HFFc6 (cell line): ENCODE data around the gene PPAT. TPM values are rescaled to one million over a fixed set of nuclear protein-coding genes. Genes with fewer than 3 reads are reported as not detected.

ENCODE experiments used
- DNase-seq: peaks from one replicate; pipeline ENCODE4 v3.0.0-alpha.2; 2018
- H3K27ac Mint-ChIP-seq: 2 replicates; pipeline ENCODE4 v1.8.0; 2020; ENCODE audit warnings: mild to moderate bottlenecking, mixed read lengths
- H3K27me3 Mint-ChIP-seq: 2 replicates; pipeline ENCODE4 v1.8.0; 2021; ENCODE audit warnings: mild to moderate bottlenecking, moderate library complexity, mixed read lengths; ENCODE audit not compliant: insufficient read depth
- H3K36me3 Mint-ChIP-seq: 2 replicates; pipeline ENCODE4 v1.8.0; 2021; ENCODE audit warnings: low read depth, mixed read lengths
- H3K4me1 Mint-ChIP-seq: 2 replicates; pipeline ENCODE4 v1.8.0; 2020; ENCODE audit warnings: low read depth, mixed read lengths
- H3K4me3 Mint-ChIP-seq: 2 replicates; pipeline ENCODE4 v1.8.0; 2020; ENCODE audit warnings: mild to moderate bottlenecking, moderate library complexity, mixed read lengths
- H3K9me3 Mint-ChIP-seq: 2 replicates; pipeline ENCODE4 v1.8.0; 2020; ENCODE audit warnings: mild to moderate bottlenecking, mixed read lengths
- total RNA-seq, 6 experiments: library from RNA; stranded (reverse); fragmentation: NEBNext Ultra II Directional; extraction: Animal tissue kit (Norgen Biotek cat#: 25700); gene quantifications; 2 replicates in 1 of 6; 3 replicates in 5 of 6; pipeline ENCODE4 v1.2.3, GENCODE V29; 2021
- TF ChIP-seq, protein P1 (sequence below): fragments of 200-600 bp; sonication (generic); IDR thresholded peaks from 2 replicates; pipeline ENCODE4 v1.5.0; 2021; ENCODE audit warnings: antibody characterized with exemption, mild to moderate bottlenecking

The PPAT gene
- total RNA-seq, 6 experiments from 2014 or later, result 19.3 to 26.3 (median 22.3) TPM

DNA sequence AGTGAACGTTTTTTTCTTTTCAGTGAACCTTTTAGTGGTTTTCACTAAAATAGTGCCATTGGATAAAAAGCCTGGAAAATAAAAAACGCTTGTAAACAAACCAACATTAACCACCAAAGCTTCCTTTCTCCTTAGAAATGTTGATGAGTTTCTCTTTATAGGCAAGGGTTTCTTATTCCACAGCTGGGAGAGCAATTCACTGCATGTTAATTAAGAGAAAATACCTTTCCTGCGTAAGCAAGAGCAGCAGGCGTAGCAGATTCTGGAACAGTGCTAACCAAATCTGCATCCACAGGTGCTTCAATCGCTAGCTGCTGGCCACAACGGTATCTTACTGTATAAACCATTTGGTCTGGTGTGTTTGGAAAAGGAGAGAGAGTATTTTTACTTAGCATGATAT, 34.9 kb downstream of the PPAT start:
- Mint-ChIP-seq H3K27ac (no peak overlapping the region), H3K27me3 (no peaks in the 10 kb centered on the region; the same call in 1 of the 2 replicates), H3K4me1 (no peaks in the 10 kb centered on the region), H3K36me3 (peaks cover 7% of the 10 kb centered on the region; the same call in 1 of the 2 replicates), H3K4me3 (no peak overlapping the region), H3K9me3 (no peaks in the 10 kb centered on the region)
- TF ChIP-seq, protein P1, sequence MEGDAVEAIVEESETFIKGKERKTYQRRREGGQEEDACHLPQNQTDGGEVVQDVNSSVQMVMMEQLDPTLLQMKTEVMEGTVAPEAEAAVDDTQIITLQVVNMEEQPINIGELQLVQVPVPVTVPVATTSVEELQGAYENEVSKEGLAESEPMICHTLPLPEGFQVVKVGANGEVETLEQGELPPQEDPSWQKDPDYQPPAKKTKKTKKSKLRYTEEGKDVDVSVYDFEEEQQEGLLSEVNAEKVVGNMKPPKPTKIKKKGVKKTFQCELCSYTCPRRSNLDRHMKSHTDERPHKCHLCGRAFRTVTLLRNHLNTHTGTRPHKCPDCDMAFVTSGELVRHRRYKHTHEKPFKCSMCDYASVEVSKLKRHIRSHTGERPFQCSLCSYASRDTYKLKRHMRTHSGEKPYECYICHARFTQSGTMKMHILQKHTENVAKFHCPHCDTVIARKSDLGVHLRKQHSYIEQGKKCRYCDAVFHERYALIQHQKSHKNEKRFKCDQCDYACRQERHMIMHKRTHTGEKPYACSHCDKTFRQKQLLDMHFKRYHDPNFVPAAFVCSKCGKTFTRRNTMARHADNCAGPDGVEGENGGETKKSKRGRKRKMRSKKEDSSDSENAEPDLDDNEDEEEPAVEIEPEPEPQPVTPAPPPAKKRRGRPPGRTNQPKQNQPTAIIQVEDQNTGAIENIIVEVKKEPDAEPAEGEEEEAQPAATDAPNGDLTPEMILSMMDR, result no peak
- DNase-seq, result no peak

DNA sequence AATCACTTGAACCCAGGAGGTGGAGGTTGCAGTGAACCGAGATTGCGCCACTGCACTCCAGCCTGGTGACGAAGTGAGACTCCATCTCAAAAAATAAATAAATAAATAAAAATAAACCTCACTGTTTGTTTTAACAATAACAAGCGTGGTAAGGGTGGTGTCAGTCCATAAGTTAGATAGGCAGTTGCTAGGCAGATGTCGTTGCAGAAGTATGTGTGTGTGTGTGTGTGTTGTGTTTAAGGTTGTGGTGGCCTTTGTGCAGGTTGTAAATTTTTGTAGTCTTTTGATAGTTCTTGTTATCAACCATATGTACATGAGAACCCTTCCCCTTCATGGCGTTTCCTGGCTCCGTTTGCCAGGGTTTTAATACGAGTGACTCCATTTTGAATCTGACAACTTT, 44.1 kb downstream of the PPAT start:
- Mint-ChIP-seq H3K9me3 (no peaks in the 10 kb centered on the region), H3K27ac (no peak overlapping the region), H3K4me3 (no peak overlapping the region), H3K27me3 (no peaks in the 10 kb centered on the region), H3K4me1 (peaks cover 19% of the 10 kb centered on the region), H3K36me3 (no peaks in the 10 kb centered on the region)
- no peak for DNase-seq
- TF ChIP-seq, protein P1, result no peak

DNA sequence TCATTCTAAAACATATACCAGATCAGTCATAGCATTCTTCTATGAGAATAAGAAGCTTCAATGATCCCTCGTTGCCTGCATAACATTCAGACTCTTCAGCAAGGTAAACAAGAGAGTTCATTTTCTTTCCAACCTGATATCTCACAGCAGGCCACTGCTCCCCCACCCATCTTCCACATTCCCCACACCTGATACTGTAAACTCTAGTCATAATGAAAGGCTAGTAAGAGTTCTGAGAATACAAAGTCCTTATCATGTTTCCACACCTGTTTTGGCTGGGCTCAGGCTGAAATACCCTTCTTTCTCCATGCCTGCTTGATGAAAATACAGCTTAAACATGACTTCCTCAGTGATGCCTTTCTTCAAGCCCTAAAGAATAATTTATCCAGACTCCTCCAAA, 45.9 kb downstream of the PPAT start:
- no peaks in the 10 kb centered on the region for H3K36me3 Mint-ChIP-seq
- no peak for DNase-seq
- H3K4me3 Mint-ChIP-seq, result no peak overlapping the region
- no peaks in the 10 kb centered on the region for H3K9me3 Mint-ChIP-seq
- H3K4me1 Mint-ChIP-seq, result peaks cover 19% of the 10 kb centered on the region
- H3K27me3 Mint-ChIP-seq, result no peaks in the 10 kb centered on the region
- H3K27ac Mint-ChIP-seq, result peak overlapping the region; percentile 23; the same call in 1 of the 2 replicates
- TF ChIP-seq, protein P1, result no peak

DNA sequence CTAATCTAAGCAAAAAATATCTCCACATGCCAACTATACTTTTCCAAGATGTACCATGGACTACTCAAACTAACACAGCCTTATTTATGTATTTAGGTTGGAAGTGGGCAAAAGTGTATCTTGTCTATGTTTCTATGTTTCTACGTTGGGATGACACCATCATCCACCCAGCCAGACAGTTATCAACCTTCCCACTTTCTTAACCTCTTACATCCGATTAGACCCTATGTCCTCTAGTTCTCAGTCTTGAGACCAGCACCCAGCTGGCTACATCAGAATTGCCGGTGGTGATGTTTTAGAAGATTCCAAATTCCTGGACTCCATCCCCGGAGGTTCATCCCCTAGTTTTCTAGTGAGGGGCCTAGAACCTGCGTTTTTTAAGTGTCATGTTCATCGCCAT, 47.1 kb downstream of the PPAT start:
- peak overlapping the region; percentile 93 for H3K4me3 Mint-ChIP-seq
- peaks cover 24% of the 10 kb centered on the region for H3K4me1 Mint-ChIP-seq
- DNase-seq, result no peak
- no peaks in the 10 kb centered on the region for H3K36me3 Mint-ChIP-seq
- no peaks in the 10 kb centered on the region for H3K9me3 Mint-ChIP-seq
- TF ChIP-seq, protein P1, result no peak
- no peaks in the 10 kb centered on the region for H3K27me3 Mint-ChIP-seq
- H3K27ac Mint-ChIP-seq, result peak overlapping the region; percentile 98

DNA sequence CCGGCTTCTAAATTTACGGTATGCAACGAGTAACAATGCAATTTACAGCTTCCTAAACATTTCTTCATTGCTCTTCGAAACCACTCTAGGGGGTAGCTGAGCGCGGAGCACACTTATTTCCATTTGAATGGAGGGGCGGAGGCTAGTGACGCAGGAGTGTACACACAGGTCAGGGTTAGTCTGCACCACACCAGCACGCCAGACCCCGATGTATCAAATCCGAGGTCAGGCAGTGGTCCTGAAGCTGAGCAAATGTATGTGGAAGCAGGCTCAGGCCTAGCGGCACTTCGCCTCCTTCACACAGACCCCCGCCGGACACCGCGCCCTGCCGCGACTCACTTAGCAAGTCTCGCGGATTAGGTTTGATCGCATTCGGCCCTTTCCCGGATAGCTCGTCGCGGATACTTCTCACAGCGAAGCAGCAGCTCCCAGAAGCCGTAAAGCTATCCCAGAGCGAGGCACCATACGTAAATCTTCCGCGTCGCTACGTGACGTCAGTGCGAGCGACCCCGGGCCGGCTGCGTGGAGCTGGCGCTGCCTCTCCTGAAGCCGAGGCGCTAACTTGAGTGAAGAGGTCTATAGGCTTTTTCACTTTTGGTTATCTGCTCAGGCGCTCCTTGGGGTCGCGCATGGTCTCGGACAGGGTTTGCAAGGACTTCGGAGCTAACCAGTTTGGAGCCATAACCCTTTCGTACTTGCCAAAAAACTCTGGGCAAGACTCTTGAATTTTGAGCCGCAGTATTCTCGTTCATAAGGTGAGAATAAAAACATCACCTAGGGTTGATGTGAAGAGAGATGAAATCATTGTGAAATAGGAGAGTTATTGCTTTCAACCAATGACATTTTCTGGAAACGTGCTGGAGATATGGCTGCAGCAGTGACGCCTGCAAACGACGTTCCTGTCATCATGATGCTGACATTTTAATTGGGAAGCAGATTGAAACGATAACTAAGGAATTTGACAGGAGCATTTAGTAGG, 48.1 kb downstream of the PPAT start, which contains the start of gene AASDH:
Gene AASDH (minus strand): TSS at position 469 of the 979 bp plus-strand sequence. CDS start 3,192 bp downstream, outside the sequence.
- TF ChIP-seq, protein P1, result no peak
- Mint-ChIP-seq H3K4me3 (peak within 1 kb of the TSS; percentile 93), H3K9me3 (no peaks in the 10 kb centered on the region), H3K36me3 (no peaks in the 10 kb centered on the region), H3K27me3 (no peaks in the 10 kb centered on the region), H3K4me1 (peaks cover 24% of the 10 kb centered on the region), H3K27ac (peak within 1 kb of the TSS; percentile 98)
- peak; percentile 95 for DNase-seq
